ENCODE results near the gene NNT. TPM values are rescaled to one million over a fixed set of nuclear protein-coding genes. Genes with fewer than 3 reads are reported as not detected.

The NNT gene
- total and polyA plus RNA-seq, 10 of the 15 experiments (the other 5 are each of a cell fraction or from before 2014, with no cell fraction given) = 20.8 to 73.1 (median 51.9) TPM

DNA sequence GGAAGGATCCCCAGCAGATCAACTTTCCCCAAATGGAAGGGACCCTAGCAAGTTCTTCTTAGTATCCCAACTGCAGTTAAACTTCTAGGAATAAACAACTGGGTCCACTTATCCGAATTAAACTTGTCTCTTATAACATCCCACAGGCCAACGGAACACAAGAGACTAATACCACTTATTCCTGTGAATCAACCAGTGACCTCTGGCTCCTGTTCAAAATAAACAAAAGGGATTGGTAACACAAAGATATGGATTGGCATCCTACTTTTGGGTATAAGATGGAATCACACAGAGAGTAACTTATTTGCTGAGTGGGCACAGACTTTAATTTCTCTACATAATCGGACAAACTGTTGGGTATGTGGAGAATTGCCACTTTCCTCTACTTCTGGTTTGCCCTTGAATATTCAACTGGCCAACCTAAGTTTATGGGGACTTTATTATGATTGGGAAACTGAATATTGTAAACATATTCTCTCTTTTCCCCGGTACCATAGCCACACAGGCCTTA, 33.7 kb upstream of the NNT start:
- intact Hi-C loops (cut with micrococcal nuclease; ENCODE audit: unreplicated experiment) (no loop called here), in situ Hi-C loops (cut with MboI) (no loop called here)
- H3K9ac ChIP-seq (ENCODE audit: control insufficient read depth, insufficient read depth, low read length) = no peak overlapping the region
- H3K4me3 ChIP-seq = no peak overlapping the region
- no peaks in the 10 kb centered on the region for H4K20me1 ChIP-seq (ENCODE audit: control insufficient read depth, insufficient read depth)
- no peaks in the 10 kb centered on the region for H3K79me2 ChIP-seq (ENCODE audit: control insufficient read depth, insufficient read depth, low read length)
- DNase-seq (ENCODE audit: low read depth, low spot score) (no peak), ATAC-seq (no peak), FAIRE-seq (no peak)
- CTCF ChIA-PET = interaction anchor here (0.7 kb wide), 1 partner anchor 31 kb away, joined by 4 read pairs; no protein-coding TSS in a partner anchor
- SMC1A ChIA-PET (ENCODE audit: uncharacterized antibody, unreplicated experiment) = no interaction called here
- TF ChIP-seq FOXM1 (IDR thresholded peaks at IDR 0.05; ENCODE audit: low read depth, low read length) (no peak), ASH2L (IDR thresholded peaks at IDR 0.05; ENCODE audit: borderline replicate concordance, low read depth) (no peak), BRCA1 (IDR thresholded peaks at IDR 0.05; ENCODE audit: low read depth, low read length) (no peak), WRNIP1 (IDR thresholded peaks at IDR 0.05; ENCODE audit: borderline replicate concordance, low read depth, low read length) (no peak), MTA2 (IDR thresholded peaks at IDR 0.05; ENCODE audit: low read depth) (no peak), SRF (IDR thresholded peaks at IDR 0.05; ENCODE audit: low read depth in 2 of 2, low read length in 2 of 2) (no peak)
- TF ChIP-seq, protein P1, sequence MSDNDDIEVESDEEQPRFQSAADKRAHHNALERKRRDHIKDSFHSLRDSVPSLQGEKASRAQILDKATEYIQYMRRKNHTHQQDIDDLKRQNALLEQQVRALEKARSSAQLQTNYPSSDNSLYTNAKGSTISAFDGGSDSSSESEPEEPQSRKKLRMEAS (IDR thresholded peaks at IDR 0.05; ENCODE audit: low read depth, low read length) = no peak
- H3K4me1 ChIP-seq (ENCODE audit: control insufficient read depth, insufficient read depth, low read length) = no peaks in the 10 kb centered on the region
- no peak overlapping the region for H3K4me2 ChIP-seq (ENCODE audit: control insufficient read depth, insufficient read depth)
- RAD21 ChIA-PET (ENCODE audit: unreplicated experiment) = interaction anchor here (1.4 kb wide), 1 partner anchor 11 kb away, joined by 5 read pairs; no protein-coding TSS in a partner anchor
- H3K27ac ChIP-seq (ENCODE audit: control insufficient read depth, insufficient read depth) = no peak overlapping the region
- BruUV-seq (replicated peaks) = no TSS peak
- POLR2A ChIA-PET = no interaction called here
- no peaks in the 10 kb centered on the region for H3K27me3 ChIP-seq (replicated peaks in 1 of 2; ENCODE audit: control insufficient read depth in 2 of 2, insufficient read depth in 2 of 2, low read length in 1 of 2)
- WGBS (ENCODE audit: insufficient coverage, insufficient replicate concordance, low lambda C conversion rate, missing lambda C conversion rate) = 97% methylated on average over 4 of the region's 4 CpGs
- H3K36me3 ChIP-seq (ENCODE audit: control insufficient read depth in 2 of 2, insufficient read depth in 2 of 2, low read length in 1 of 2) = peaks cover 0 to 5% of the 10 kb centered on the region in 2 experiments; a peak in 1 of 4 replicates
- no peak overlapping the region for H2AFZ ChIP-seq (ENCODE audit: control insufficient read depth, low read depth, low read length)
- H3K9me3 ChIP-seq (replicated peaks; ENCODE audit: control insufficient read depth, insufficient read depth, low read length) = no peaks in the 10 kb centered on the region

Data from GM12878 (cell line).